ENCODE data around the gene CHD8. TPM values are rescaled to one million over a fixed set of nuclear protein-coding genes. Genes with fewer than 3 reads are reported as not detected.

Gene CHD8, protein sequence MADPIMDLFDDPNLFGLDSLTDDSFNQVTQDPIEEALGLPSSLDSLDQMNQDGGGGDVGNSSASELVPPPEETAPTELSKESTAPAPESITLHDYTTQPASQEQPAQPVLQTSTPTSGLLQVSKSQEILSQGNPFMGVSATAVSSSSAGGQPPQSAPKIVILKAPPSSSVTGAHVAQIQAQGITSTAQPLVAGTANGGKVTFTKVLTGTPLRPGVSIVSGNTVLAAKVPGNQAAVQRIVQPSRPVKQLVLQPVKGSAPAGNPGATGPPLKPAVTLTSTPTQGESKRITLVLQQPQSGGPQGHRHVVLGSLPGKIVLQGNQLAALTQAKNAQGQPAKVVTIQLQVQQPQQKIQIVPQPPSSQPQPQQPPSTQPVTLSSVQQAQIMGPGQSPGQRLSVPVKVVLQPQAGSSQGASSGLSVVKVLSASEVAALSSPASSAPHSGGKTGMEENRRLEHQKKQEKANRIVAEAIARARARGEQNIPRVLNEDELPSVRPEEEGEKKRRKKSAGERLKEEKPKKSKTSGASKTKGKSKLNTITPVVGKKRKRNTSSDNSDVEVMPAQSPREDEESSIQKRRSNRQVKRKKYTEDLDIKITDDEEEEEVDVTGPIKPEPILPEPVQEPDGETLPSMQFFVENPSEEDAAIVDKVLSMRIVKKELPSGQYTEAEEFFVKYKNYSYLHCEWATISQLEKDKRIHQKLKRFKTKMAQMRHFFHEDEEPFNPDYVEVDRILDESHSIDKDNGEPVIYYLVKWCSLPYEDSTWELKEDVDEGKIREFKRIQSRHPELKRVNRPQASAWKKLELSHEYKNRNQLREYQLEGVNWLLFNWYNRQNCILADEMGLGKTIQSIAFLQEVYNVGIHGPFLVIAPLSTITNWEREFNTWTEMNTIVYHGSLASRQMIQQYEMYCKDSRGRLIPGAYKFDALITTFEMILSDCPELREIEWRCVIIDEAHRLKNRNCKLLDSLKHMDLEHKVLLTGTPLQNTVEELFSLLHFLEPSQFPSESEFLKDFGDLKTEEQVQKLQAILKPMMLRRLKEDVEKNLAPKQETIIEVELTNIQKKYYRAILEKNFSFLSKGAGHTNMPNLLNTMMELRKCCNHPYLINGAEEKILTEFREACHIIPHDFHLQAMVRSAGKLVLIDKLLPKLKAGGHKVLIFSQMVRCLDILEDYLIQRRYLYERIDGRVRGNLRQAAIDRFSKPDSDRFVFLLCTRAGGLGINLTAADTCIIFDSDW (N-terminal part only)
- total RNA-seq (ENCODE audit: unreplicated experiment): 146 TPM
- long read RNA-seq, partial matches to known transcripts: 3 of 4 reads
- long read RNA-seq, other reads (novel, unspliced or antisense): 1 of 4 reads

- Mint-ChIP-seq H3K9me3 (ENCODE audit: unreplicated experiment) (no peaks in the 10 kb centered on the region), H3K4me3 (ENCODE audit: unreplicated experiment) (peak within 1 kb of the TSS; percentile 95), H3K4me1 (ENCODE audit: low read depth, unreplicated experiment) (peaks cover 7% of the 10 kb centered on the region), H3K27me3 (ENCODE audit: unreplicated experiment) (no peaks in the 10 kb centered on the region), H3K27ac (ENCODE audit: unreplicated experiment) (peak within 1 kb of the TSS; percentile 96), H3K36me3 (ENCODE audit: unreplicated experiment) (no peaks in the 10 kb centered on the region)
- DNase-seq: peak; percentile 99
- TF ChIP-seq, protein P1, sequence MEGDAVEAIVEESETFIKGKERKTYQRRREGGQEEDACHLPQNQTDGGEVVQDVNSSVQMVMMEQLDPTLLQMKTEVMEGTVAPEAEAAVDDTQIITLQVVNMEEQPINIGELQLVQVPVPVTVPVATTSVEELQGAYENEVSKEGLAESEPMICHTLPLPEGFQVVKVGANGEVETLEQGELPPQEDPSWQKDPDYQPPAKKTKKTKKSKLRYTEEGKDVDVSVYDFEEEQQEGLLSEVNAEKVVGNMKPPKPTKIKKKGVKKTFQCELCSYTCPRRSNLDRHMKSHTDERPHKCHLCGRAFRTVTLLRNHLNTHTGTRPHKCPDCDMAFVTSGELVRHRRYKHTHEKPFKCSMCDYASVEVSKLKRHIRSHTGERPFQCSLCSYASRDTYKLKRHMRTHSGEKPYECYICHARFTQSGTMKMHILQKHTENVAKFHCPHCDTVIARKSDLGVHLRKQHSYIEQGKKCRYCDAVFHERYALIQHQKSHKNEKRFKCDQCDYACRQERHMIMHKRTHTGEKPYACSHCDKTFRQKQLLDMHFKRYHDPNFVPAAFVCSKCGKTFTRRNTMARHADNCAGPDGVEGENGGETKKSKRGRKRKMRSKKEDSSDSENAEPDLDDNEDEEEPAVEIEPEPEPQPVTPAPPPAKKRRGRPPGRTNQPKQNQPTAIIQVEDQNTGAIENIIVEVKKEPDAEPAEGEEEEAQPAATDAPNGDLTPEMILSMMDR (IDR thresholded peaks at IDR 0.05; ENCODE audit: partially characterized antibody, unreplicated experiment): peak; percentile 67
These were observed at the start of gene CHD8 for GRCh38 chr14:21455912-21456667. Gene CHD8 (minus strand): TSS chr14:21456123. CDS start chr14:21431643, 24,480 bp downstream.

DNA sequence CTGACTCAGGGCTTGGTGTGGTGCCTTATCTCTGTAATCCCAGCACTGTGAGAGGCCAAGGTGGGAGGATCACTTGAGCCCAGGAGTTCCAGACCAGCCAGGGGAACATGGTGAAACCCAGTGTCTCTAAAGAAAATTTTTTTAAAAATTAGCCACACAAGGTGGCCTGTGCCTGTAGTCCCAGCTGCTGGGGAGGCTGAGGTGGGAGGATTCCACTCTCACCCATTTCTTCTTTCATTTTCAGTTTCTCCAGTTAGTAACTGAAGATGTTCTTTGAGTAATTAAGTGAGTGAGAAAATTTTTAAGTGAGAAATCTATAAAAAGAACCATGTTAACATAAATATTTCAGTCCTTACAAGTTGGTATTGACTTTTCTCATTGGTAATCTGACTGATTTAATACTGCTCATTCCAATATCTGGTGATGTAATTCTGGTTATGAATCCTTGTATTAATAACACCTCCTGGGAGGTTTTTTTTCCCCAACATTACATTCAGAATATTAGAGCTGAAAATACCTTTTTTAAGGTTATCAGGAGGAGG, 49.2 kb upstream of the CHD8 start:
- TF ChIP-seq, protein P1 (IDR thresholded peaks at IDR 0.05; ENCODE audit: partially characterized antibody, unreplicated experiment): no peak
- no peaks in the 10 kb centered on the region for H3K27me3 Mint-ChIP-seq (ENCODE audit: unreplicated experiment)
- H3K9me3 Mint-ChIP-seq (ENCODE audit: unreplicated experiment): no peaks in the 10 kb centered on the region
- no peak overlapping the region for H3K4me3 Mint-ChIP-seq (ENCODE audit: unreplicated experiment)
- peaks cover 3% of the 10 kb centered on the region for H3K4me1 Mint-ChIP-seq (ENCODE audit: low read depth, unreplicated experiment)
- DNase-seq: no peak
- no peak overlapping the region for H3K27ac Mint-ChIP-seq (ENCODE audit: unreplicated experiment)
- H3K36me3 Mint-ChIP-seq (ENCODE audit: unreplicated experiment): no peaks in the 10 kb centered on the region

- Mint-ChIP-seq H3K4me1 (ENCODE audit: low read depth, unreplicated experiment) (no peaks in the 10 kb centered on the region), H3K9me3 (ENCODE audit: unreplicated experiment) (no peaks in the 10 kb centered on the region), H3K27ac (ENCODE audit: unreplicated experiment) (peak overlapping the region; percentile 28), H3K4me3 (ENCODE audit: unreplicated experiment) (no peak overlapping the region), H3K36me3 (ENCODE audit: unreplicated experiment) (no peaks in the 10 kb centered on the region), H3K27me3 (ENCODE audit: unreplicated experiment) (no peaks in the 10 kb centered on the region)
- TF ChIP-seq, protein P1 (IDR thresholded peaks at IDR 0.05; ENCODE audit: partially characterized antibody, unreplicated experiment): no peak
- no peak for DNase-seq
These were observed 47.5 kb upstream of the CHD8 start for GRCh38 chr14:21503376-21503775.

DNA sequence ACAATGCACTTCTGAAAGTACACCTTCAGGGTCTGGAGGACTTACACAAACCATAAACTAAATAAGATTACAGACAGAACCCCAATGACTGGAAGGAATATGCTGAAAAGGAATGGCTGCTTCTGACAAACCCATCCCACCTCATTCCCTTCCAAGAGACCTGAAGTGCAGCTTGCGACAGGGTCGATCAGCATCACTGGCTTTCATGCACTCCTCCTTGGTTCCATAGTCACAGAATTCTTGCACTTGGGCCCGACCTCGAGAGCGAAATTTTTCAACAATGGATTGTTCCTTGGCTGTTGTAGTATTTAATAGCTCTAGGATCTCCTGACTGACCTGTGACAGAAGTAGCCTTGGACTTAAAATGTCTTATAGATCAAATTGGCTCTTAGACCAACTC, 45.6 kb upstream of the CHD8 start:
- H3K4me1 Mint-ChIP-seq (ENCODE audit: low read depth, unreplicated experiment): no peaks in the 10 kb centered on the region
- no peak overlapping the region for H3K27ac Mint-ChIP-seq (ENCODE audit: unreplicated experiment)
- DNase-seq: no peak

More for the DNA sequence above, 45.6 kb upstream of the CHD8 start:
- no peaks in the 10 kb centered on the region for H3K36me3 Mint-ChIP-seq (ENCODE audit: unreplicated experiment)
- H3K4me3 Mint-ChIP-seq (ENCODE audit: unreplicated experiment): no peak overlapping the region
- H3K27me3 Mint-ChIP-seq (ENCODE audit: unreplicated experiment): no peaks in the 10 kb centered on the region
- TF ChIP-seq, protein P1 (IDR thresholded peaks at IDR 0.05; ENCODE audit: partially characterized antibody, unreplicated experiment): no peak
- H3K9me3 Mint-ChIP-seq (ENCODE audit: unreplicated experiment): no peaks in the 10 kb centered on the region

Measured in glutamatergic neuron (in vitro differentiated cells).